HG02610 (cell line): Measurements from ENCODE around the gene KCNG2.

Experiments used
- ATAC-seq: cut with Tn5 transposase; IDR thresholded peaks from one replicate; pipeline ENCODE4 v1.9.1; 2021; ENCODE audit warnings: mild to moderate bottlenecking, moderate library complexity; ENCODE audit not compliant: unreplicated experiment

KCNG2 gene

GRCh38 chr18:79902075-79902474 is 104.3 kb downstream of the KCNG2 start:
- no peak for ATAC-seq

DNA sequence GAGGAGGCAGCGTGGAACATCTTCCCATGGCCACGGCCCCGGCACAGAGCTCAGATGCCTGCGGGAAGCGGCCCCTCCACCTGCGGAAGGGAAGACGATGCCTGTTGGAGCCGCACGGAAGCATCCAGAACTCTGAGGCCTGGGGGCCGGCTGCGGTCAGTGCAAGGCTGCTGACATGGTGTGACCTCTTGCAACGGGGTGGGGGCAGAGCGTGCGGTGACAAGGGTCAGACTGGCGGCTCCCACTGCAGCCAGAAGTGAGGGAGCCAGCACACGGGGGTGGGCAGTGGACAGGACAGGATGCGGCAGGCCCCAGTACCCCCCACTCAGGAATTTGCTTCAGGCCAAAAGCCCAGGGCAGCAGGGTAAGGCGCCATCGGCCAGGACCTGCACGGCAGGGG is 104.9 kb downstream of the KCNG2 start:
- ATAC-seq: no peak

- no peak for ATAC-seq
These were observed 105.4 kb downstream of the KCNG2 start for GRCh38 chr18:79903071-79903635.

DNA sequence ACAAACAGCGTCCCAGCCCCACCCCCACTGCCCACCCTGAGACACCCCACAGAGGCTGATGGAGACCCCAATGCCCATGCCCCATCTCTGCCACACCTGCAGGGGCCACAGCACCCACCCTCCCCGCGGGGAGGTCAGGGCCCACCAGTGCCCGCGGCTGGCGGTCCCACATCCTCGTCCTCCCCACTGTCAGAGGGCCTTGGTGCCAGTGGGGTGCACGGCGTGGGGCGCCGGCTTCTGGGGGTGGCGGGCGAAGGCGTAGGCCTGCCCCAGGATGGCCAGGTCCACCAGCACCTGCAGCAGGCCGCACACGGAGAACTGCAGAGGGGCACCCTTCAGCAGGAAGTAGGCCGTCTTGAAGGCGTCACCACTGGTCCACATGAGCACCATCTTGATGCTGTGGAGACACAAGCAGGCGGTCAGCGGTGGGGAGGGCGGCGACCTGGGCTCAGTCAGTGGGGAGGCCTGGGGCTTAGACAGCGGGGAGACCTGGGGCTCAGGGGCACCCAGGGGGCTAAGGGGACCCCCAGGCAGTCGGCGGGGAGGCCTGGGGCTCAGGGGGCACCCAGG is 106.1 kb downstream of the KCNG2 start:
- no peak for ATAC-seq

DNA sequence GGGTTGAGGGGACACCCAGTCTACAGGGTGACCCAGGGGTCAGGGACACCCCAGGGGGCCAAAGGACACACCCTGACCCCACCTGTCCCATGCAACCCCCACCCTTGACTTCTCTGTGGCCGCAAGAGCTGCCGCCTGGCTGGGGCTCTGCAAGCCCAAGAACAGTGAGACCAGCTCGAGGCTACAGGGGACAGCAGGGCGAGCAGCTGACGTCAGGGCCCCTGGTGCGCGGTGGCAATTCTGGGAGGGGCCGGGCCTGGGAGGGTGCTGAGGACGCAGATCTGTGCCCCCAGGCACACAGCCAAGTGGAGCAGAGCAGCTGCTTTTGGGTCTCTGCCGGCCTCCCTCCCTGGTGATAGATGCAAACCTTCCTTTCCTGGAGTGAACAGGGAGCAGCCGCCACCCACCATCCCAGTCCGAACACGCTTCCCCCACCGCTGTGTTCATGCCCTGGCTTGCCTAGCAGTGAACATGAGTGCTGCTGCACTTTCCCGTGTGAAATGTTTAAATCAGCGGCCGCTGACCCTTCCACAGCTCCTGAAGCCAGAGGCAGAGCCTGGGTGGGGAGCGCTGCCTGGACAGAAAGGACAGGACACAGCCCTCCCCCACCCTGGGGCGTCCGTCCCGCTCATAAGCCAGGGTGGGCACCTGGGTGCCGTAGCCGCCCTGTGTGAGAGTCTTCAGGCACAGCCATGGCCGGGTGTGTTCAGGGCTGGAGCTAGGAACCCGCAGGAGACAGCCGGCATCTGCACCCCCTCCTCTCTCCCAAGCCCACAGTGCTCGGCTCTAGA is 106.8 kb downstream of the KCNG2 start:
- ATAC-seq: no peak

- ATAC-seq: no peak
These were observed 107.7 kb downstream of the KCNG2 start for GRCh38 chr18:79905389-79905911.

DNA sequence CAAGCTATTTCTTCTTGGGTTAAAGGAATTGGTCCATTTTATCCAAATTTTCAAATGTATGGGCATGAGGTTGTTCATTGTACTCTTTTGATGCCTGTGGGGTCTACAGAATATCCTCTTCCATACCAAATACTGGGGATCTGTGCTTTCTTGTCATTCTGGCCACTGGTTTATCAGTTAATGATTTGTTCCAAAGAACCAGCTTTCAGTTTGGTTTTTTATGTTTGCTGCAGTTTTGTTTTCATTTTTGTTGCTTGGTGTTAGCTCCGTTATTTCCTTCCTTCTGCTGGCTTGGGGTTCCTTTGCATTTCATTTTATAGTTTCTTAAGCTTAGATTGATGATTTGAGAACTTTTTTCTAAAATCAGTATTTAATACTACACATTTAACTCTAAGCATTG is 108.3 kb downstream of the KCNG2 start:
- no peak for ATAC-seq

DNA sequence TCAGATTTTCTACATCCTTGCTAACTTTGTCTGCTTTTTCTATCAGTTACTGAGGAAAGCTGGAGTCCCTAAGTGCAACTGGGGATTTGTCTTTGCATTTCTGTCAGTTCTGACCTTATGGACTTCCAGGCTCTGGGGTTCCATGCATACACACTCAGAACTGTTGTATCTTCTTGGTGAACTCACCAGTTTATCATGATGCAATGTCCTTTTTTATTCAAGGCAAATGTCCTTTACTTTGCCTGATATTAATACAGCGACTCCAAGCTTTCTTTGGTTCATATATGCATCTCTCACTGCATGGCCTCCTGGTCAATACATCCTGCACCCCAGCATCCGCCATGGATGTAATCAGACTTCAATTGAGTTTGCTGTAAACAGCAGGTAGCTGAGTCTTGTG is 109.0 kb downstream of the KCNG2 start:
- ATAC-seq: no peak

- ATAC-seq: no peak
These were observed 113.0 kb downstream of the KCNG2 start for GRCh38 chr18:79910563-79911343.

- ATAC-seq: no peak
These were observed 113.9 kb downstream of the KCNG2 start for GRCh38 chr18:79911344-79912270.

DNA sequence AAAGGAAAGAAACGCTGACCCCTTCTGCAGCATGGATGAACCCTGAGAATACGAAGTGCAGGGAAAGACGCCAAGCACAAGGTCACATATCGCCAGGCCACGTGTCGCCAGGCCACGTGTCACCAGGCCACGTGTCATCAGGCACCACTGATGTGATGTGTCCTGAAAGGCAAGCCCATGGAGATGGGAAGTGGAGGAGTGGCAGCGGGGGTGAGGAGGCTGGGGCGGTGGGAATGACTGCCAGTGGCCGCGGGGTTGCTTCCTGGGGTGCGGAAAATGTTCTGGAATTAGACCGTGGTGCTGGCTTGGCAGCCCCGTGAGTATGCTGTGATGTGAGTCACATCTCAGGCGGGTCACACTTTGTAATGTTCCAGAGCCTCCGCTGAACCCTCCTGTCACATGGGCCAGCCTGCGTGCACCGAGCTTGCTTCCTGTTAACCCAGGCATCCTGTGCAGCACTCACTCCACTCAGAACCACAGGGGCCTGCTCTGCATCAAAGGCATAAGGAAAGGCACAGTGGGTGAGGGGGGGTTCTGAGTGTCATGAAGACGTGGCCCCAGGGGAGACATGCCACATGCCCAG is 114.8 kb downstream of the KCNG2 start:
- ATAC-seq: no peak

GRCh38 chr18:79912994-79913831 is 115.5 kb downstream of the KCNG2 start:
- ATAC-seq: no peak

GRCh38 chr18:79914614-79915160 is 116.9 kb downstream of the KCNG2 start:
- no peak for ATAC-seq

- ATAC-seq: no peak
These were observed 117.7 kb downstream of the KCNG2 start for GRCh38 chr18:79915161-79916127.

DNA sequence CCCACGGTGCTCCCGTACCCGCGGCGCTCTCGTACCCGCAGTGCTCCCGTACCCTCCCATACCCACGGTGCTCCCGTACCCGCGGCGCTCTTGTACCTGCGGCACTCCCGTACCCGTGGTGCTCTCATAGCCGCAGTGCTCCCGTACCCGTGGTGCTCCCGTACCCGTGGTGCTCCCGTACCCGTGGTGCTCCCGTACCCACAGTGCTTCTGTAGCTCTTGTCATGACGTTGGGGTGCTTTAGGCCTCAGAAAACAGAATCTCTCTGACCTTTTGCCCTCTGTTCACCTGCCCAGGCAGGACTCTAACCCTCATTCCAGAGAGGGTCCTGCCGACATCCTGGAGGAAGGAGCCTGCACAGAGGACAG is 118.4 kb downstream of the KCNG2 start:
- no peak for ATAC-seq

DNA sequence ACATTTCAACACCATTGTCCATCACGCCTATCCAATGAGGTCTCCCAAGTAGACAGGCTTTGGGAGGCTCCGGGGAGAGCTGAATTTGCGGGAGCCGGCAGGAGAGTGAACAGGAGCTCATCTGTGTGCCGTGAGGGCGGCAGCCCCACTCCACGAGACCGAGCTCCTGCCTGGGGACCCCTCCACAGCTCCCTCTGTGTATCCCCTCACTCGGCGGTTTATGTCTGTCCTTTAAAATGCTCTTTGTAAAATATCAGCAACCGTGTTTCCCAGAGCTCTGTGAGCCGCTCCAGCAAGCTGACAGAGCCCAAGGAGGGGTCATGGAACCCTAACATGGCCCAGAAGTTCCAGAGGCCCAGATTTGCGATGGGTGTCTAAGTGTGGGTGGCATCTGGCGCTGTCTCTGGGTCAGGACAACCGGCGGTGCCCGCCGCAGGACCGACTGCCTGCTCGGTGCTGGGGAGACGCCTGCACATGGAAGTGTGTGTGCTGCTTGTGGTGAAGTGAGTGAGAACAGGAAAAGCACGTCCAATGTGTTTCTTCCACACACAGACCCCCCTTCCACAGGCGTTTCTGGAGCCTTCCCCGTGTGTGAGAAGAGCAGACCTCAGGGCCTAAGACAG is 118.9 kb downstream of the KCNG2 start:
- no peak for ATAC-seq

- no peak for ATAC-seq
These were observed 119.6 kb downstream of the KCNG2 start for GRCh38 chr18:79917169-79917852.
